HG02970 (cell line): ENCODE results near the gene ACTN4.

Source experiments
- ATAC-seq: cut with Tn5 transposase; IDR thresholded peaks from one replicate; pipeline ENCODE4 v1.9.1; 2021; ENCODE audit warnings: mild to moderate bottlenecking, moderate library complexity, moderate number of reproducible peaks; ENCODE audit not compliant: unreplicated experiment, low FRiP score

Gene ACTN4

GRCh38 chr19:38721979-38722773 lies 74.7 kb downstream of the ACTN4 start:
- no peak for ATAC-seq

DNA sequence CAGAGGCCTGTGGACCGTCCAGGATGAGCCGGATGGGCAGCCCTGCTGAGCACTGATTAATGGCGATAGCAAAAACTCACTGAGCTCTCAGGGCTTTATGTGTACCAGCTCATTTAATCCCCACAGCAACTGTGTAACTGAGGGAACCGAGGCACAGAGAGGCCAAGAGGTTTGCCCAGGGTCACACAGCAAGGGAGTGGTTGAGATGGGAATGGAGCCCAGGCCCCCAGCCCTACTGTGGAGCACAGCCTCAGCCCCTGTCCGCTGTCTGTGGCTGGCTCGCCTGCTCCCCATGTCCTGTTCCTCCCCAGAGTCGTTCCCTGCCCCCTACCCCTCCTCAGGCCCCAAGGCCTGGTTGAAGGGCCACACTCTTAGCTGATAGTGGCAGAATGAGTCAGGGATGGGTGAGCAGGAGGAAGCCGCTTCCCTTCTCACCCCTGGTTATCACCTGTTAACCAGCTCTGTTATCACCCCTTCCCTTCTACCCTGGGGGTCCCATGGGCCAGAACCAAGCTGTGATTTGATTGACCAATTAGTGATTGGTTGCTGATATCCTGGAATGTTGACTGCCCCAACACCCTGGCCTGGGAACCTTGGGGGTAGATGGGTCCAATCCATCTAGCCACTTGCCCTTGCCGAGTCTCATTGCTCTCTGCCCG lies 75.6 kb downstream of the ACTN4 start:
- no peak for ATAC-seq

GRCh38 chr19:38723606-38723965 lies 76.1 kb downstream of the ACTN4 start:
- no peak for ATAC-seq

DNA sequence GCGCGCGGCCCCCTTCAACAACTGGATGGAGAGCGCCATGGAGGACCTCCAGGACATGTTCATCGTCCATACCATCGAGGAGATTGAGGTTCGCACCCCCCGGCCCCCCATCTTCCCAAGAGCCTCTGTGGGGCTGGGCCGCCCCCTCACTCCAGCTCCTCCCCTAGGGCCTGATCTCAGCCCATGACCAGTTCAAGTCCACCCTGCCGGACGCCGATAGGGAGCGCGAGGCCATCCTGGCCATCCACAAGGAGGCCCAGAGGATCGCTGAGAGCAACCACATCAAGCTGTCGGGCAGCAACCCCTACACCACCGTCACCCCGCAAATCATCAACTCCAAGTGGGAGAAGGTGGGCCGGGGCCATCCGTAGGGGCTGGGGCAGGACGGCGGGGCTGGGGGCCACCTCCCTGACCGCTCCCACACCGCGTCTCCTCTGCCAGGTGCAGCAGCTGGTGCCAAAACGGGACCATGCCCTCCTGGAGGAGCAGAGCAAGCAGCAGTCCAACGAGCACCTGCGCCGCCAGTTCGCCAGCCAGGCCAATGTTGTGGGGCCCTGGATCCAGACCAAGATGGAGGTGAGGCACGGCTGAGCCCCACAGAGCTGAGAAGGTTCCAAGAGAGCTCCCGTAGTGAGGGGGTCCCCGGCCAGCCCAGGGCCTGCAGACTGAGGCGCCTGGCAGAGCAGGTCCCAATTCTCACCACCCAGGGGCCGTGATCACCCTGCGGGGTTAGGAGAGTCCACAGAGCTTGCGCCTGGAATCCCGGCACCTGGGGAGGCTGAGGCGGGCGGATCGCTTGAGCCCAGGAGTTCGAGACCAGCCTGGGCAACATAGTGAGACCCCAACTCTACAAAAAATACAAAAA lies 76.8 kb downstream of the ACTN4 start:
- ATAC-seq, result no peak

GRCh38 chr19:38725469-38726283 lies 78.2 kb downstream of the ACTN4 start:
- no peak for ATAC-seq

DNA sequence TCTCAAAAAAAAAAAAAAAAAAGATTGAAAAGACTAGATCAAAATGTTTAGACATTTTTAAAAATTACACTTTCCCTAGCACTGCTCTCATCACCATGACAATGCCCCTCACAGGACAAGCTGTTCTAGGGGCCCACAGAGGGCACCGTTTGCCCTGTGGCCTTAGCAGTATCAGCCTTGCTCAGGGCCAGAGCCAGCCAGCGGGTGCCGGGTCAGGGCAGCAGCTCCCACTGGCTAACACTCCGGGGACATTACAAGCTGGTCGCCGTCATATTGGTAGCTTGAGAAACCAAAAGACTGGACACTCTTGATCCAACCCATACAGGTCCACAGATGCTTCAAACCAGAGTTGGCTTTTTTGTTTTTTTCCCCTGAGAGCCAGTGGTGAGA lies 78.8 kb downstream of the ACTN4 start:
- ATAC-seq, result no peak

DNA sequence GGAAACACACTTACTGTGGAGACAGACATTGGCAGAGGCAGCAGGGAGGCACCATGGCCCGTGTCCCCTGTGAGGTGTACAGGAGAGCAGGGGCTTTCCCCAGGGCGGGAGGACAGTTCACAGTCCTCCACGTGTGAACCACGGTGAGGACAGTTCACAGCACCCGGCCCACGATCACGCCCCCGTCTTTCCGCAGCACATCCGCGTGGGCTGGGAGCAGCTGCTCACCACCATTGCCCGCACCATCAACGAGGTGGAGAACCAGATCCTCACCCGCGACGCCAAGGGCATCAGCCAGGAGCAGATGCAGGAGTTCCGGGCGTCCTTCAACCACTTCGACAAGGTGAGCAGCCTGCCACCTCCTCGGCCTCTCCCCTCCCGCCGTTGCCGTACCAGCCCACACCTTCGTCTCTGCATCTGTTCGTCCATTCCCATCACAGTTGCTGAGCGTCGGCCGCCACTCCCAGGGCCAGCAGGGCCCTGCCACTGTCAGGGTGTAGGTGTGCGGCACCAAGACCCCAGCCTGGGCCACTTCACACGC lies 79.4 kb downstream of the ACTN4 start:
- ATAC-seq, result no peak

DNA sequence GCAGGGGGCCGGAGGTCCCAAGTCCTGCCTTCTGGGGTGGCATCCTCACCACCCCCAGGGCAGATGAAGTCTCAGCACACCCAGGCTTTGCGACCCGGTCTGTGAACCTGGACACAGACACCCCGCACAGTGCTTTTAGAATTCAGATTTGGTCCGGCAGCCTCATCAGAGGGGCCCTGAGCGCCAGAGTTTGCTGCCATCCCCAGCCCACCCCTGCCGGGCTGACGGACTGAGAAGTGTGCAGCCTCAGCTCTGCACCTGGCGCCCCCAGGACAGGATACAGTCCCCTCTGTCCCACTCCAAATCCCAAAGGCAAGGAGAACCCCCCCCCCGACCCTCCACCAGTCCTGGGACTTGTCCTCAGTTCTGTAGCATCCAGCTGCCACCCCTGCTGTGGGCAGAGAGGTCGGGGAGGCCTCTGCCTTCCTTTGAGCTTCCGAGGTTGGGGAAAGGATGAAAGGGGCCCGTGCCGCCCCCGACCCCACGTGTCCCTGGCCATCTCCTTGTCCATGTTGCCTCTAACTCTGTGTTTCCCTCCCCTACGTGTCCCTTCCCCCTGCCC lies 79.9 kb downstream of the ACTN4 start:
- ATAC-seq, result no peak

DNA sequence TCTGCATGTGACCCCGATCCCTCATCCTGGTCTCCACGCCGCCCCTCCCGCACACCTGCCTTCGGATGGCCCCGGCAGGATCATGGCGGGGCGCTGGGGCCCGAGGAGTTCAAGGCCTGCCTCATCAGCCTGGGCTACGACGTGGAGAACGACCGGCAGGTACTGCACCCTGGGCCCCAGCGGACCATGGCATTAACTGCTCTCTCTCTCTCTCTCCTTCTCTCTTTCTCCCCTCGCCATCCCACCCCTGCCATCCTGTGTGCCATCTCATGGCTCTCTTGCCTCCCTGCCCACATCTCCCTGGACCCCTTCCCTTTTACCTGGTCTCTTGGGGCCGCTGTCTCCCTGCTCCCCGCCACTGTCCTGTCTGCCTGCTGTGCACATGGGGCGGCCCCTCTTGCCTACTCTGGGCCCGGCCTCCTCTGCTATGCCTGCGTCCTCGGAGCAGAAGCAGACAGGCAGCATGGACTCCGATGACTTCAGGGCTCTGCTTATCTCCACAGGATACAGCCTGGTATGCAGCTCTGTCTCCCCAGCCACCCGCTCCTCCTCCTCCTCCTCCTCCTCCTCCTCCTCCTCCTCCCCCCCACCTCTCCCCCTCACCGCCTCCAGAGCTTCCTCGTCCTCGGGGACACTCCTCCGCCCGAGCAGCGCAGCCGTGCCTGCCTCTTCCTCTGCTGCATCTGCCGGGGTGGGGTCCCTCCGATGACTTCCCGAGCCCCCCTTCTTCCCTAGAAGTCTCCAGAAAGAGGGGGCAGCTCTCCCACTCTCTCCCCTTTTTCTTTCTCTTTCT lies 80.6 kb downstream of the ACTN4 start:
- no peak for ATAC-seq

- ATAC-seq, result no peak
These were observed 81.5 kb downstream of the ACTN4 start for GRCh38 chr19:38728752-38729541.

- no peak for ATAC-seq
These were observed 82.4 kb downstream of the ACTN4 start for GRCh38 chr19:38729653-38730469.

GRCh38 chr19:38730470-38730730 lies 83.0 kb downstream of the ACTN4 start:
- ATAC-seq, result no peak

GRCh38 chr19:38730731-38731589 lies 83.5 kb downstream of the ACTN4 start:
- ATAC-seq, result no peak

DNA sequence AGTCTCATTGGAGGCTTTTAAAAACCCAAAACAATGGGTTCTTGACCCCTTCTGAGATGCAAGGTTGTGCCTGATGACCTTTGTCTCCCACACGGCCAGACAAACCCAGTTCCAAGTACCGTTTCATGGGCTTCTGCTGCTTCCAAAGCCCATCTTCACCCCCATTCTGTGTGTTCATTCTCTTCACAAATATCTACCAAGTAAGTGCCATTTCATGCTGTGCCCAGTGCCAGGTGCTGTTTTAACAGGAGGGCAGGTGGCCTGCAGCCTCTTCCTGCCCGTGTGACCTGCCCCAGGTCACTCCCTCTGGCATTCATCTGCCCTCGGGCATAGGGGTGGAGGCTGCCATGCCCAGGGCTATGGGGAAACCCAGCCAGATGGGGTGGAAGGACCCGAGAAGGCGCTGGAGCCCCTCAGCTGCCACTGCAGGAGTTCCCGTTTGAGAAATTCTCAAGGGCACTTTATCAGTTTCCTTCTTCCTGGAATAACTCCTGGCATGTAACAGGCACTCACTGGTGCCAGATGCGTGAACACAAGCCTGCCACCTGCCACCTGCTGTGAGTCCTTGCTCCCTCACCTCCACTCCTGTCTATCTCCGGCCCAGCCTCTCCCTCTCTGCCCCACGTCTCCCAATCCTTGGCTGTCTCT lies 84.3 kb downstream of the ACTN4 start:
- ATAC-seq, result no peak

DNA sequence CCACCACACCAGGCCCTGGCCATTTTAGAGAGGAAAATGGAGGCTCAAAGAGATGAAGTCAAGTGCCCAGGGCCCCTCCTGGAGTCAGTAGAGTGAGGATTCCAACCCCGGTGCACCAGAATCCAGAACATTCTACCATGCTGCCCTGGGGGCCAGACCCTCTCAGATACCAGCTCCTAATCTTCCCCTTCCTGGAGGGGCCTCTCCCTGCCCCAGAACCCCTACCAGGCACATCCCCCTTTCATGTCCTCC lies 85.7 kb downstream of the ACTN4 start:
- no peak for ATAC-seq

- no peak for ATAC-seq
These were observed 86.2 kb downstream of the ACTN4 start for GRCh38 chr19:38733493-38734175.
